GM18858 (cell line): ENCODE results near the gene CDK2.
"Not testable (repeated sequence)": the region's sequence is repeated elsewhere in the genome, so short reads cannot be mapped to it uniquely, and the experiment has no call there.

Experiments
- ATAC-seq: cut with Tn5 transposase; IDR thresholded peaks from one replicate; pipeline ENCODE4 v1.9.1; 2021; ENCODE audit not compliant: unreplicated experiment

CDK2 gene

DNA sequence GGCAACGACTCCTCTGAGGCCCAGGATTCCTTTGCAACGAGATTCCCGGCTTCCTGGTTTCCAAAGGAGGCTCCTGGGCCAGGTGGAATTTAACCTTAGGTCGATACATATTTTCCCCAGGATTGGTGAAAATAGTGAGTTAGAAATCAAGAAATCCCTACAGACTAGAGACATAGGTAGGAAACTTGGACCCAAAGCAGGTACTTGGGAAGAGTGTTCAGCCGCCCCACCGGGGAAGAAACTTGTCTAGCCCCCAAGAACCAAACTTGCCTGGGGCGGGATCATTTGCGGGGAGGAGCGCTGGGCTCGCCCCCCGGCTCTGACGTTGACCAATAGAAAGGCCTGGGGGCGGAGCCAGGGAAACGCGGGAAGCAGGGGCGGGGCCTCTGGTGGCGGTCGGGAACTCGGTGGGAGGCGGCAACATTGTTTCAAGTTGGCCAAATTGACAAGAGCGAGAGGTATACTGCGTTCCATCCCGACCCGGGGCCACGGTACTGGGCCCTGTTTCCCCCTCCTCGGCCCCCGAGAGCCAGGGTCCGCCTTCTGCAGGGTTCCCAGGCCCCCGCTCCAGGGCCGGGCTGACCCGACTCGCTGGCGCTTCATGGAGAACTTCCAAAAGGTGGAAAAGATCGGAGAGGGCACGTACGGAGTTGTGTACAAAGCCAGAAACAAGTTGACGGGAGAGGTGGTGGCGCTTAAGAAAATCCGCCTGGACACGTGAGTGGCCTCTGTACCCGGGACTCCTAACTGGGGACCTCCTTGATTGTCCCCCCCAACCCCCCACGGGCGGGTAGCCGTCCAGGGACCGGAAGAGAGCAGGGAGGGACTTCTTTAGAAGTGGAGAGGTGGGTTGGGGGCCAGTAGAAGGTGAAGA, at the start of gene CDK2:
Gene CDK2, plus strand, starts transcription at position 423 of the 874 bp plus-strand sequence. Its CDS starts 179 bp downstream, at position 602.
- peak; percentile 79 for ATAC-seq

DNA sequence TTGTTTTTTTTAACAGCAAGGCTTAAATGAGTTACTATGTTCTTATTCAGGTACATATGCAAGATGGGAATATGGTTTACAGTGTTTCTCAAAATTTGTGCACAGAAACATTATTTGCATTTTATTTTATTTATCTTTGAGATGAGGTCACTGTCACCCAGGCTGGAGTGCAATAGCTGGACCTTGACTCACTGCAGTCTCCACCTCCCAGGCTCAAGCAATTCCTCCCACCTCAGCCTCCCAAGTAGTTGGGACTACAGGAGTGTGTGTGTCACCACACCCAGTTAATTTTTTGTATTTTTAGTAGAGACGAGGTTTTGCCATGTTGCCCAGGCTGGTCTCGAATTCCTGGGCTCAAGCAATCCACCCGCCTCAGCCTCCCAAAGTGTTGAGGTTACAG, 47.6 kb upstream of the CDK2 start:
- not testable (repeated sequence) for ATAC-seq

GRCh38 chr12:55922126-55922525, 44.5 kb upstream of the CDK2 start:
- no peak for ATAC-seq

GRCh38 chr12:55923648-55924047, 43.0 kb upstream of the CDK2 start:
- not testable (repeated sequence) for ATAC-seq

DNA sequence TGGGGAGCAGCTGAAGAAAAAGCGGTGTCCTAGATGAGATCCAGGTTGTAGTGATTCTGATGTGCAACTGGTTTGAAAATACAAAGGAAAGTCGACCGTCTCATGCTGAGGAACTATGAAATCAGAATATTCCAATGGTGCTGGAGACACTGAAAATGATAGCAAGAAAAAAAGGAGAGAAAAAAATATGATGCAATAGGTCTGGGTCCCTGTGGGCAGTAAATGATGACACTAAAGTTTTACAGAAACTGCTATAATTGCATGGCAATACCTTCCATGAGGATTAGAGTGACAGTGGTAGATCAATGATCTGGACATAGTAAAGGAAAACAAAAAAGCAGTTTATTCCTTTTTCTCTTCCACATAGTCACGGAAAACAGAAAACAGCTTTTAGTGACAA, 41.3 kb upstream of the CDK2 start:
- ATAC-seq: no peak

- ATAC-seq: no peak
Observed at GRCh38 chr12:55925870-55926737, 40.5 kb upstream of the CDK2 start.

- peak; percentile 31 for ATAC-seq
Observed at GRCh38 chr12:55926738-55927587, 39.7 kb upstream of the CDK2 start.

DNA sequence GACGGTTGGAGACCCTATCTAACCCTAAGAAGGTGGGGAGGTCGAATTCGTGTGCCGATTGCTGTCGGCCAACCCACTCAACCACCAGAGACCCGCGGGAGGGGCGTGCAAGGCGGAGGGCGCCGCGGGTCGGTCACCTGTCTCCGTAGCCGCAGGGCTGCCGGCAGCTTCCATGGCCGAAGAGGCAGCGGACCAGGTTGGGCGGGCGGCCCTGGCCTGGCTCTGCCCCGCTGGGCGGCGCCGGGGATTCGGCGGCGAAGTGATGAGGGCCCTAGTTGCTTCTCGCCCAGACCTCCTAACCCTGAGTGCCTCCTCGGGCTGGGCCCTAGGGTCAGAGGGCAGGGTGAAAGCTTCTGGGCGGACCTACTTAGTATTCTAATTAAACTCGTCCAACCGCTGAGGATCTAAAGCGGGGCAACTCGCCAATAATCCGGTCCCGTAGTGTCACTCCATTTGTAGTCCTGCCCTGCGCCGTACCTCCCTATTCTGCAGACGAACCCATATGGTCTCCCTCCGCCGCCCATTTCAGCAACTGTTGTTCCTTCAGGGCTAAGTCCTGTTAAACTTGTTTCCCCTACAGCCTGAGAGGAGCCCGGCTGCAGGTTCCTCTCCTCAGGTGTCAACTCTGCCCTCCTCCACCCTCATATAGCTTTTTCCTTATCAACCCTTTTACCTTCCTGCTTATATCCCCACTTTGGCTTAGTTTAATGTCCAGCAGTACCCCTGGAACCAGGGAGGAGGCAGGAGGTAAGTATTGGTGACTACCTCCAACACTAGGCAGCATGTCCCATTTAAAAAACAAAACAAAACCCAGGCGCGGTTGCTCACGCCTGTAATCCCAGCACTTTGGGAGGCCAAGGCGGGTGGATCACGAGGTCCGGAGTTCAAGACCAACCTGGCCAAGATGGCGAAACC, 38.8 kb upstream of the CDK2 start, which contains the start of gene PYM1:
Gene PYM1, minus strand, starts transcription at position 307 of the 915 bp plus-strand sequence. Its CDS starts 133 bp downstream, at position 174.
- peak; percentile 20 for ATAC-seq

- no peak for ATAC-seq
Observed at GRCh38 chr12:55929306-55929791, 37.3 kb upstream of the CDK2 start.

- ATAC-seq: no peak
Observed at GRCh38 chr12:55930771-55931316, 35.8 kb upstream of the CDK2 start, which contains the start of gene DGKA. TSS of gene DGKA (plus strand) at chr12:55931162. CDS start at chr12:55936504, 5,342 bp downstream.

GRCh38 chr12:55931317-55931779, 35.3 kb upstream of the CDK2 start:
- ATAC-seq: no peak

- no peak for ATAC-seq
Observed at GRCh38 chr12:55931780-55932550, 34.7 kb upstream of the CDK2 start.

GRCh38 chr12:55932551-55932910, 34.1 kb upstream of the CDK2 start:
- no peak for ATAC-seq

GRCh38 chr12:55933169-55933798, 33.3 kb upstream of the CDK2 start:
- ATAC-seq: no peak

DNA sequence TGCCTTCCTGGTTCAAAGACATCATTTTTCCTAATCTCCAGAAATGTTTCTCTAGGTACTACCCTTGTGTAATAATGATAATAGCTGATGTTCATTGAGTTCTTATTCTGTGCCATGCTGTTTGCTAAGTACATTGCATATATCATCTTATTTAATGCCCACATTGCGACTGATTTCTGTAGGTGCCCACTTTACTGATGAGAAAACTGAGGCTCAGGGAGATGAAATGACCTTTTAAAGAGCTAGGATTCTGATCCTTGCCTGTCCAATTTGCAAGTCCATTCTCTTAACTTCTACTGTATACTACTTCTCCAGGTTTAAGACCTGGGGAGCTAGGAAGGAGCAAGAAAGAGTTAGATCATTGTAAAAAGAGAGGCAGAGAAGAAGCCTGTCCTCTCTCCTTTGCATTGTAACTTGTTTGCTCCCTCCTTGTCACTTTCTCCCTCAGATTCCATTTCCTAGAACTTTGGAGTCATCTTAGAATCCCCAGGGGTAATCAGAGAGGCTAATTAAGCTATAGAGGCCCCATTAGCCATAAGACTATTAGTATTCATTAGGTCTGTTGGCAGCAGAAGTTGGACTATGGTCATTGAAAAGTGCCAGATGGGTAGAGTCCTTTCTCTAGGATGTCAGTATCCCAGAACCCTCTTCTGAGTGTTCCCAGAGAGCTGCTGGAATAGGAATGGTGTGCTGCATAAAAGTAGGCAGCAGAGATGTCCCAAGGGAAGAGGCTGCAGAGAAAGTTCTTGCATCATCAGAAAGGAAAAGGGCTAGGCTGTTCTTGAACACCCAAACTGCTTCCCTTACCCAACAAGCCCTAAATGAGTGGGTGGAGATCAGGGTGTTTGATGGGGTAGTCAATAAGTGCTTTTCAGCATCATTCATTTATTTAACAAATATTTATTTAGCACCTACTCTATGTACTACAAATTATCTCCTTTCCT, 32.6 kb upstream of the CDK2 start:
- ATAC-seq: no peak

GRCh38 chr12:55934773-55935172, 31.9 kb upstream of the CDK2 start:
- no peak for ATAC-seq

DNA sequence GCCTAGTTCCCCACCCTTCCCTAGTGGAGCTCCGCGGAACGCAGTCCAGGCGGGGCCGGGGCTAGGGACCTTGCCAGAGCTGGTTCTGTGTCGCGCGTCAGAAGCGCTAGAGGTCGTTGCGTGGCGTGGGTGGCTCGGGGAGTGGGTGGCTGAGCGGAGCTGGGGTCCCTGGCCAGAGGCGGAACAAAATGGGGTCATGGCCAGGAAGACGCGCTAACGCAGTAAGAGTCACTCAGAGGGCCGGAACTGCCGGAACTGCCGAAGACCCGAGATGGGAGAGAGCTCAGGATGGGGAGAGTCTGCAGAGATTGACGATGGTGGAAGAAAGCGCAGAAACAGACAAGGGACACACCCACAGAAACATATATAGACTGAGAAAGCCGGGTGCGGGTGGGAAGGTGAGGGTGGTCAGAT, 30.9 kb upstream of the CDK2 start:
- ATAC-seq: no peak
